ENCODE data around the gene ZFYVE9. TPM values are rescaled to one million over a fixed set of nuclear protein-coding genes. Genes with fewer than 3 reads are reported as not detected.
"Not testable (repeated sequence)": the region's sequence is repeated elsewhere in the genome, so short reads cannot be mapped to it uniquely, and the experiment has no call there.

Gene ZFYVE9
- total and polyA plus RNA-seq, 5 donors from 2014 or later = 0.26 to 1.6 (median 0.84) TPM

DNA sequence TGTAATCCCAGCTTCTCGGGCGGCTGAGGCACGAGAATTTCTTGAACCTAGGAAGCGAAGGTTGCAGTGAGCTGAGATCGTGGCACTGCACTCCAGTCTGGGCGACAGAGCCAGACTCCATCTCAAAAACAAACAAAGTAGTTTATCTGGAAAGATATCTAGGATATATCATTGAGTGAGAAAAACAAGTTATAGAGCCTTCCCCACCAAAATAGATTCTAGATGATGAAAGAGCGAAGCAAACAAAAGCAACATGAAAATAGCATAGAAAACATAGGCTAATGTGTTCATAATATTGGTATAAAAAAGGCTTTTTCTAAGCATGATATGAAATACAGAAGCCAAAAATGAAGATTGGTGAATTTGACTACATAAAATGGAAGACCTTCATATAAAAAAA, 52.1 kb downstream of the ZFYVE9 start:
- Histone ChIP-seq H3K36me3 (ENCODE audit: control insufficient read depth, insufficient read depth, low read length) (no peaks in the 10 kb centered on the region), H3K4me1 (ENCODE audit: control insufficient read depth, insufficient read depth, low read length, poor library complexity, severe bottlenecking) (no peaks in the 10 kb centered on the region), H3K27me3 (ENCODE audit: control insufficient read depth, insufficient read depth, low read length) (peaks cover 6% of the 10 kb centered on the region), H3K4me3 (ENCODE audit: low read depth, low read length) (no peak overlapping the region), H3K27ac (ENCODE audit: insufficient read depth, low read length, poor library complexity, severe bottlenecking) (no peak overlapping the region), H3K9me3 (ENCODE audit: control insufficient read depth in 2 of 2, low read length in 2 of 2) (no peaks in the 10 kb centered on the region)
- peaks cover 23% of the 10 kb centered on the region for H3K27me3 Mint-ChIP-seq
- H3K9me3 Mint-ChIP-seq = no peaks in the 10 kb centered on the region
- no peak overlapping the region for H3K4me3 Mint-ChIP-seq
- peaks cover 0 to 2% (median 1%) of the 10 kb centered on the region in 4 donors for H3K4me1 Mint-ChIP-seq
- ATAC-seq (ENCODE audit: low read depth in 2 of 2) (no peak), DNase-seq (no peak)
- H3K36me3 Mint-ChIP-seq = no peaks in the 10 kb centered on the region
- H3K27ac Mint-ChIP-seq = no peak overlapping the region

DNA sequence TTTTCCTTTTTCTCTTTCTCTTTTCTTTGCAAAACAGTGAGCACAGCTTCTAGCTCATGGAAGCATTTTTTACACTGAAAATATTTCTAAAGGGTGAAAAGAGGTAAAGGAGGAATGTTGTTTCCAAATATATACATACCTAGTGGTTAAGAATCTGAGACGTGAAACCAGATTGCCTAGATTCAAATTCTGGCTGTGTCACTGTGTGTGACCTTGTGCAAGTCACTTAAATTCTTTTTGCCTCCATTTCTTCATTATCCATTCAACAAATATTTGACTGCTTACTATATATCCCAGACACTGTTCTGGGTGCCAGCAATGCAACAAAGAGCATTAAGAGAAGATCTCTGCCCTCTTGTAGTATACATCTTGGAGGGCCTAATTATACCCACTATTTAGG, 53.3 kb downstream of the ZFYVE9 start:
- Mint-ChIP-seq H3K9me3 (peaks cover 0 to 4% (median 0%) of the 10 kb centered on the region in 7 donors), H3K36me3 (no peaks in the 10 kb centered on the region), H3K4me1 (peaks cover 0 to 4% (median 2%) of the 10 kb centered on the region in 4 donors), H3K27me3 (peaks cover 23% of the 10 kb centered on the region), H3K4me3 (no peak overlapping the region), H3K27ac (no peak overlapping the region)
- no peak overlapping the region for H3K4me3 ChIP-seq (ENCODE audit: low read depth, low read length)
- ATAC-seq (ENCODE audit: low read depth in 2 of 2) (no peak), DNase-seq (no peak)
- peaks cover 6% of the 10 kb centered on the region for H3K27me3 ChIP-seq (ENCODE audit: control insufficient read depth, insufficient read depth, low read length)
- H3K4me1 ChIP-seq (ENCODE audit: control insufficient read depth, insufficient read depth, low read length, poor library complexity, severe bottlenecking) = no peaks in the 10 kb centered on the region
- H3K36me3 ChIP-seq (ENCODE audit: control insufficient read depth, insufficient read depth, low read length) = no peaks in the 10 kb centered on the region
- peaks cover 0 to 5% of the 10 kb centered on the region in 2 experiments for H3K9me3 ChIP-seq (ENCODE audit: control insufficient read depth in 2 of 2, low read length in 2 of 2)
- H3K27ac ChIP-seq (ENCODE audit: insufficient read depth, low read length, poor library complexity, severe bottlenecking) = no peak overlapping the region

DNA sequence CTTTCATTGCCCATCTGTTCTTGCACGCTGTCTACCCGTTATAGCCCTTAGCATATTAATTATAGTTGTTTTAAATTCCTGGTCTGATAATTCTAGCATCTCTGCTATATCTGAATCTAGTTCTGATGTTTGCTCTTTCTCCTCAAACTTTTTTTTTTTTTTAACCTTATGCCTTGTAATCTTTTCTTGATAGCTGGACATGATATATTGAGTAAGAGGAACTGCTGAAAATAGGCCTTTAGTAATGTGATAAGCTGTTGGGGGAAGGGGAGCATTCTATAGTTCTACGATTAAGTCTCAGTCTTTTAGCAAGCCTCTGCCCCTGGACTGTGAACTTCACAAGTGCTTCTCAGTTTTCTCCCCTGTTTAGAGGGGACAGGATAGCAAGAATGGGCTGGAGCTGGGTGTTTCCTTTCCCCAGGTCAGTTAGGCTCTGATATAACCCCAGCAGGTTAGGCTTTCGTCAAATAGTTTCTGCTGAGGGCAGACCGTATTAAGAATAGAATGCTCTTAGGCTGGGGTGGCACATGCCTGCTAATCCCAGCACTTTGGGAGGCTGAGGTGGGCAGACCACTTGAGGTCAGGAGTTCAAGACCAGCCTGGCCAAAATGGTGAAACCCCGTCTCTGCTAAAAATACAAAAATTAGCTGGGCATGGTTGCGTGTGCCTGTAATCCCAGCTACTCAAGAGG, 62.2 kb downstream of the ZFYVE9 start:
- H3K9me3 ChIP-seq (ENCODE audit: control insufficient read depth in 2 of 2, low read length in 2 of 2) = peaks cover 0 to 9% of the 10 kb centered on the region in 2 experiments
- DNase-seq (no peak), ATAC-seq (ENCODE audit: low read depth in 2 of 2) (no peak)
- peaks cover 31% of the 10 kb centered on the region for H3K27me3 Mint-ChIP-seq
- H3K27ac Mint-ChIP-seq = peak overlapping the region in 1 of 3 donors; percentile 12
- H3K4me3 ChIP-seq (ENCODE audit: low read depth, low read length) = no peak overlapping the region
- no peaks in the 10 kb centered on the region for H3K4me1 ChIP-seq (ENCODE audit: control insufficient read depth, insufficient read depth, low read length, poor library complexity, severe bottlenecking)
- H3K36me3 Mint-ChIP-seq = peaks cover 3% of the 10 kb centered on the region
- peaks cover 0 to 4% (median 2%) of the 10 kb centered on the region in 4 donors for H3K4me1 Mint-ChIP-seq
- no peak overlapping the region for H3K4me3 Mint-ChIP-seq
- H3K36me3 ChIP-seq (ENCODE audit: control insufficient read depth, insufficient read depth, low read length) = no peaks in the 10 kb centered on the region
- H3K9me3 Mint-ChIP-seq = peaks cover 0 to 11% (median 3%) of the 10 kb centered on the region in 7 donors
- no peak overlapping the region for H3K27ac ChIP-seq (ENCODE audit: insufficient read depth, low read length, poor library complexity, severe bottlenecking)
- peaks cover 5% of the 10 kb centered on the region for H3K27me3 ChIP-seq (ENCODE audit: control insufficient read depth, insufficient read depth, low read length)

DNA sequence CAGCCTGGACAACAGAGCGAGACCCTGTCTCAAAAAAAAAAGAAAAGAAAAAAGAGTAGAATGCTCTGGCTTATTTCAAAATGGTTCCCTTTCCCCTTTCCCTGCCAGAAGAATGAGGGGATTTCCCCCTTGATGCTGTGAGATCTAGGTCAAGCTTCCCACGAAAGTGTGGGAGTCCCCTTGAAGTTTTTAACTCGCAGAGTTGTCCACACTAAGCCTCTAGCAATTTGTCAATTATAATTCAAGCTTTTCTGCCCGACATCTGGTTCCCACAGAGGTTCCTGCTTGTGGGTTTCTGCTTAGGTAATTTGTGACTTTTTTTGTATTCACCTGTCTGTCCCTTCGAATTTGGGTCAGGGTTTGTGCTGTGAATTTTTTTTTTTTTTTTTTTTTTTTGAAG, 62.8 kb downstream of the ZFYVE9 start:
- no peak for DNase-seq

DNA sequence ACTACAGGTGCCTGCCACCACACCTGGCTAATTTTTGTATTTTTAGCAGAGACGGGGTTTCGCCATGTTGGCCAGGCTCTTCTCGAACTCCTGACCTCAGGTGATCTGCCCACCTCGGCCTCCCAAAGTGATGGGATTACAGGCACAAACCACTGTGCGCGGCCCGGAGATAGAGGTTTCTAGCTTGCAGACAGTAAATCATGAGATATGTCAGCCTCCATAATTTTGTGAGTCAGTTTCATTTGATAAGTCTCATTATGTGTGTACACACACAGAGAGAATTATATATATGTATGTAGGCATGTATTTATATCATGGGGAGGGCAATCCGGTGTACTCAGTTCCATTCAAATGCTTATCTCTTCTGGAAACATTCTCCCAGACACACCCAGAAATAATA, 64.8 kb downstream of the ZFYVE9 start:
- DNase-seq; H3K27ac Mint-ChIP-seq; H3K9me3 Mint-ChIP-seq; H3K9me3 ChIP-seq (ENCODE audit: control insufficient read depth in 2 of 2, low read length in 2 of 2); H3K36me3 ChIP-seq (ENCODE audit: control insufficient read depth, insufficient read depth, low read length); H3K4me3 Mint-ChIP-seq; H3K4me1 Mint-ChIP-seq; H3K36me3 Mint-ChIP-seq; ATAC-seq (ENCODE audit: low read depth in 2 of 2); H3K4me3 ChIP-seq (ENCODE audit: low read depth, low read length); H3K27ac ChIP-seq (ENCODE audit: insufficient read depth, low read length, poor library complexity, severe bottlenecking); H3K27me3 ChIP-seq (ENCODE audit: control insufficient read depth, insufficient read depth, low read length); H3K4me1 ChIP-seq (ENCODE audit: control insufficient read depth, insufficient read depth, low read length, poor library complexity, severe bottlenecking): not testable (repeated sequence)
- H3K27me3 Mint-ChIP-seq = peaks cover 37% of the 10 kb centered on the region

More for the DNA sequence above, 62.8 kb downstream of the ZFYVE9 start:
- Mint-ChIP-seq H3K4me1 (peaks cover 0 to 3% (median 0%) of the 10 kb centered on the region in 4 donors), H3K27me3 (peaks cover 31% of the 10 kb centered on the region), H3K36me3 (peaks cover 3% of the 10 kb centered on the region), H3K9me3 (peaks cover 0 to 7% (median 3%) of the 10 kb centered on the region in 7 donors), H3K4me3 (no peak overlapping the region), H3K27ac (no peak overlapping the region)
- no peak for ATAC-seq (ENCODE audit: low read depth in 2 of 2)
- H3K9me3 ChIP-seq (ENCODE audit: control insufficient read depth in 2 of 2, low read length in 2 of 2) = peaks cover 0 to 4% of the 10 kb centered on the region in 2 experiments
- no peak overlapping the region for H3K27ac ChIP-seq (ENCODE audit: insufficient read depth, low read length, poor library complexity, severe bottlenecking)
- no peaks in the 10 kb centered on the region for H3K4me1 ChIP-seq (ENCODE audit: control insufficient read depth, insufficient read depth, low read length, poor library complexity, severe bottlenecking)
- peaks cover 8% of the 10 kb centered on the region for H3K27me3 ChIP-seq (ENCODE audit: control insufficient read depth, insufficient read depth, low read length)
- H3K4me3 ChIP-seq (ENCODE audit: low read depth, low read length) = no peak overlapping the region
- no peaks in the 10 kb centered on the region for H3K36me3 ChIP-seq (ENCODE audit: control insufficient read depth, insufficient read depth, low read length)

DNA sequence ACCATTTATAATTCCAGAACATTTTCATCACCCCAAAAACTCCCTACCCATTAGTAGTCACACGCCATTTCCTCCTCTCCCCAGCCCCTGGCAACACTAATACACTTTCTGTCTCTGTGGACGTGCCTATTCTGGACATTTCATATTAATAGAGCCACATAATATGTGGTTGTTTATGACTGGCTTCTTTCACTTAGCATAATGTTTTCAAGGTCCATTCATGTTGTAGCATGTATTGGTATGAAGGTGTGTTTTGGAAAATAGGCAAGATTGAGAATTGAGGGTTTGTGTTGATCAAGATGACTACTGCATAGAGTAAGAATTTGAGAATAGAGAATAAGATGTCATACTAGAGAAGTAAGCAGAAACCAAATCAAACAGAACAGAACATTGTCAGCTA, 67.5 kb downstream of the ZFYVE9 start:
- peaks cover 8% of the 10 kb centered on the region for H3K27me3 ChIP-seq (ENCODE audit: control insufficient read depth, insufficient read depth, low read length)
- ATAC-seq (ENCODE audit: low read depth in 2 of 2) (no peak), DNase-seq (no peak)
- H3K9me3 ChIP-seq (ENCODE audit: control insufficient read depth in 2 of 2, low read length in 2 of 2) = no peaks in the 10 kb centered on the region
- H3K36me3 Mint-ChIP-seq = no peaks in the 10 kb centered on the region
- H3K4me3 ChIP-seq (ENCODE audit: low read depth, low read length) = no peak overlapping the region
- H3K4me1 Mint-ChIP-seq = no peaks in the 10 kb centered on the region
- H3K9me3 Mint-ChIP-seq = peaks cover 0 to 5% (median 1%) of the 10 kb centered on the region in 7 donors
- no peaks in the 10 kb centered on the region for H3K4me1 ChIP-seq (ENCODE audit: control insufficient read depth, insufficient read depth, low read length, poor library complexity, severe bottlenecking)
- no peaks in the 10 kb centered on the region for H3K36me3 ChIP-seq (ENCODE audit: control insufficient read depth, insufficient read depth, low read length)
- H3K4me3 Mint-ChIP-seq = no peak overlapping the region
- no peak overlapping the region for H3K27ac Mint-ChIP-seq
- H3K27ac ChIP-seq (ENCODE audit: insufficient read depth, low read length, poor library complexity, severe bottlenecking) = no peak overlapping the region
- H3K27me3 Mint-ChIP-seq = peaks cover 29% of the 10 kb centered on the region

DNA sequence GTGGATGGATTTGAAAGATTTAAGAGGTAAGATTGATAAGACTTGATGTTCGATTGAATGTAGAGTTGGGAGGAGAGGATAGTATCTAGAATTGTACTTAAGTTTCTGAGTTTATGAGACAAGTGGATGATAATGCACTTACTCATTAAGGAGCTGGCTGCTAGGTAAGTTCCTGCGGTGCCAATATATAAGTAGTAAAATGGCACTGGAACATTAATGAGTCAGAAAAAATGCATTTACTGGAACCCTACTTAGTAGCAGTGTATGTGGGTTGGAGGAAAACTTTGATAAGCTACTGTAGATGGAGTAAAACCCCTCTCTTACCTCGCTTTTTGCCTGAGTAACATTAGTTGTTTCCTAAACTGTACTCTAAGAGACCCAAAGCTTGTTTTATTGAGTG, 68.2 kb downstream of the ZFYVE9 start:
- Mint-ChIP-seq H3K9me3 (peaks cover 0 to 6% (median 1%) of the 10 kb centered on the region in 7 donors), H3K4me3 (no peak overlapping the region), H3K27me3 (peaks cover 27% of the 10 kb centered on the region), H3K36me3 (no peaks in the 10 kb centered on the region), H3K27ac (no peak overlapping the region), H3K4me1 (no peaks in the 10 kb centered on the region)
- no peak overlapping the region for H3K4me3 ChIP-seq (ENCODE audit: low read depth, low read length)
- H3K36me3 ChIP-seq (ENCODE audit: control insufficient read depth, insufficient read depth, low read length) = no peaks in the 10 kb centered on the region
- ATAC-seq (ENCODE audit: low read depth in 2 of 2) (no peak), DNase-seq (no peak)
- H3K4me1 ChIP-seq (ENCODE audit: control insufficient read depth, insufficient read depth, low read length, poor library complexity, severe bottlenecking) = no peaks in the 10 kb centered on the region
- H3K9me3 ChIP-seq (ENCODE audit: control insufficient read depth in 2 of 2, low read length in 2 of 2) = no peaks in the 10 kb centered on the region
- no peak overlapping the region for H3K27ac ChIP-seq (ENCODE audit: insufficient read depth, low read length, poor library complexity, severe bottlenecking)
- peaks cover 8% of the 10 kb centered on the region for H3K27me3 ChIP-seq (ENCODE audit: control insufficient read depth, insufficient read depth, low read length)

DNA sequence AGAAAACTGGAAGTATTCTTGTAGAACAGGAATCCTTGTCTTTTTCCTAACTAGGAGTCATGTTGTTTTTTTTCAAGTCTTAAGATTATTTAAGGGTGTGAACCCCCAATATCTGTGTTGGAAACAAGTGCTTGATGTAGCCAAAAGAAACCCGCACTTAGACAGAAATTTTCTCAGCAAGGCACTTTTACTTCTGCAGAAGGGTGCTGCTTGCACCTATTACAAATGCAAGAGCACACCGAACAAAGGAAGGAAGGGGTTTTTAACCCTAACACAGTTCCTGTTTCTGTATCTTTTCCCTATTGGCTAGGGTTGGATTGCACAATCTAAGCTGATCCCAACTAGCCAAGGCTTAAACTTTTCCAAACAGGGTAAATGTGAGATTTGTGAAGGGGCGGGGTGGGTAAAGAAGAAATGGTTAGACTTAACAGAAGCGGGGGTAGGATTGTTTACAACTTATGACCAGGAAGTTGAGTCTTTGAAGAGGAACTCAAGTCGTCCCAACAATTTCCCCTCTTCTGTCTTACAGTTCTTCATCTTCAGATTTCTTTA, 75.1 kb downstream of the ZFYVE9 start:
- Mint-ChIP-seq H3K36me3 (peaks cover 28% of the 10 kb centered on the region), H3K27ac (no peak overlapping the region), H3K9me3 (peaks cover 3 to 28% (median 16%) of the 10 kb centered on the region in 7 donors), H3K4me1 (peaks cover 0 to 2% (median 0%) of the 10 kb centered on the region in 4 donors), H3K27me3 (peaks cover 14% of the 10 kb centered on the region), H3K4me3 (no peak overlapping the region)
- DNase-seq = no peak
- H3K9me3 ChIP-seq (ENCODE audit: control insufficient read depth in 2 of 2, low read length in 2 of 2) = peaks cover 21 to 30% of the 10 kb centered on the region in 2 experiments
- no peaks in the 10 kb centered on the region for H3K27me3 ChIP-seq (ENCODE audit: control insufficient read depth, insufficient read depth, low read length)
- ATAC-seq (ENCODE audit: low read depth in 2 of 2) = no peak
- peaks cover 4% of the 10 kb centered on the region for H3K36me3 ChIP-seq (ENCODE audit: control insufficient read depth, insufficient read depth, low read length)
- no peak overlapping the region for H3K27ac ChIP-seq (ENCODE audit: insufficient read depth, low read length, poor library complexity, severe bottlenecking)
- H3K4me1 ChIP-seq (ENCODE audit: control insufficient read depth, insufficient read depth, low read length, poor library complexity, severe bottlenecking) = no peaks in the 10 kb centered on the region
- no peak overlapping the region for H3K4me3 ChIP-seq (ENCODE audit: low read depth, low read length)
